ENCODE results near the gene CABP4.
A peak's percentile ranks its signal among the peaks of the same experiment; 100 is the strongest.
"Not testable (repeated sequence)": the region's sequence is repeated elsewhere in the genome, so short reads cannot be mapped to it uniquely, and the experiment has no call there.

The CABP4 gene

GRCh38 chr11:67464411-67465188, 9.4 kb downstream of the CABP4 start:
- peak overlapping the region; percentile 95 for H3K4me3 Mint-ChIP-seq
- peak overlapping the region; percentile 96 for H3K27ac Mint-ChIP-seq
- no peaks in the 10 kb centered on the region for H3K9me3 Mint-ChIP-seq
- peaks cover 9% of the 10 kb centered on the region for H3K27me3 Mint-ChIP-seq
- peaks cover 60% of the 10 kb centered on the region for H3K4me1 Mint-ChIP-seq (ENCODE audit: low read depth)
- intact Hi-C loops (cut with micrococcal nuclease) = loop anchor here (5.0 kb wide), 2 partner anchors 37 to 43 kb away; partner anchors contain the start of genes CDK2AP2, PITPNM1 and RPS6KB2
- peaks cover 34% of the 10 kb centered on the region for H3K36me3 Mint-ChIP-seq (ENCODE audit: low read depth)

- Mint-ChIP-seq H3K27ac (peak overlapping the region; percentile 96), H3K9me3 (no peaks in the 10 kb centered on the region), H3K4me3 (peak overlapping the region; percentile 95), H3K27me3 (peaks cover 9% of the 10 kb centered on the region), H3K36me3 (ENCODE audit: low read depth) (peaks cover 34% of the 10 kb centered on the region), H3K4me1 (ENCODE audit: low read depth) (peaks cover 59% of the 10 kb centered on the region)
- intact Hi-C loops (cut with micrococcal nuclease) = loop anchor here (5.0 kb wide), 2 partner anchors 38 to 42 kb away; partner anchors contain the start of genes CDK2AP2, PITPNM1 and RPS6KB2
Observed at GRCh38 chr11:67465189-67465510, 10.0 kb downstream of the CABP4 start.

- not testable (repeated sequence) for H3K9me3 Mint-ChIP-seq, H3K27me3 Mint-ChIP-seq
- peak overlapping the region; percentile 95 for H3K4me3 Mint-ChIP-seq
- intact Hi-C loops (cut with micrococcal nuclease) = loop anchor here (5.0 kb wide), 2 partner anchors 38 to 42 kb away; partner anchors contain the start of genes CDK2AP2, PITPNM1 and RPS6KB2
- H3K4me1 Mint-ChIP-seq (ENCODE audit: low read depth) = peaks cover 59% of the 10 kb centered on the region
- H3K27ac Mint-ChIP-seq = peak overlapping the region; percentile 96
- peaks cover 34% of the 10 kb centered on the region for H3K36me3 Mint-ChIP-seq (ENCODE audit: low read depth)
Observed at GRCh38 chr11:67465530-67465929, 10.4 kb downstream of the CABP4 start.

GRCh38 chr11:67466367-67466766, 11.2 kb downstream of the CABP4 start:
- no peaks in the 10 kb centered on the region for H3K9me3 Mint-ChIP-seq
- H3K36me3 Mint-ChIP-seq (ENCODE audit: low read depth) = peaks cover 34% of the 10 kb centered on the region
- no peak overlapping the region for H3K4me3 Mint-ChIP-seq
- peaks cover 64% of the 10 kb centered on the region for H3K4me1 Mint-ChIP-seq (ENCODE audit: low read depth)
- peak overlapping the region; percentile 8 for H3K27ac Mint-ChIP-seq
- peaks cover 7% of the 10 kb centered on the region for H3K27me3 Mint-ChIP-seq
- intact Hi-C loops (cut with micrococcal nuclease) = loop anchor here (5.0 kb wide), 2 partner anchors 39 to 41 kb away; partner anchors contain the start of genes CDK2AP2, PITPNM1 and RPS6KB2

GRCh38 chr11:67466962-67467771, 12.0 kb downstream of the CABP4 start:
- Mint-ChIP-seq H3K36me3 (ENCODE audit: low read depth) (peaks cover 34% of the 10 kb centered on the region), H3K27me3 (peaks cover 10% of the 10 kb centered on the region), H3K4me3 (peak overlapping the region; percentile 87), H3K9me3 (no peaks in the 10 kb centered on the region), H3K4me1 (ENCODE audit: low read depth) (peaks cover 69% of the 10 kb centered on the region), H3K27ac (peak overlapping the region; percentile 8)
- intact Hi-C loops (cut with micrococcal nuclease) = loop anchor here (5.0 kb wide), 2 partner anchors 40 kb away; partner anchors contain the start of genes CDK2AP2, PITPNM1 and RPS6KB2

GRCh38 chr11:67468056-67468455, 12.9 kb downstream of the CABP4 start:
- Mint-ChIP-seq H3K27me3 (peaks cover 10% of the 10 kb centered on the region), H3K9me3 (no peaks in the 10 kb centered on the region), H3K36me3 (ENCODE audit: low read depth) (peaks cover 34% of the 10 kb centered on the region), H3K27ac (peak overlapping the region; percentile 82), H3K4me1 (ENCODE audit: low read depth) (peaks cover 69% of the 10 kb centered on the region), H3K4me3 (peak overlapping the region; percentile 87)
- intact Hi-C loops (cut with micrococcal nuclease) = loop anchor here (2.0 to 5.0 kb wide), 6 partner anchors 15 to 77 kb away; partner anchors contain the start of genes AIP, CDK2AP2, CORO1B and PITPNM1

- Mint-ChIP-seq H3K27ac (peak overlapping the region; percentile 82), H3K27me3 (peaks cover 10% of the 10 kb centered on the region), H3K9me3 (no peaks in the 10 kb centered on the region), H3K36me3 (ENCODE audit: low read depth) (peaks cover 34% of the 10 kb centered on the region), H3K4me1 (ENCODE audit: low read depth) (peaks cover 69% of the 10 kb centered on the region), H3K4me3 (peak overlapping the region; percentile 87)
- intact Hi-C loops (cut with micrococcal nuclease) = loop anchor here (2.0 to 5.0 kb wide), 6 partner anchors 14 to 78 kb away; partner anchors contain the start of genes AIP, CDK2AP2, CORO1B and PITPNM1
Observed at GRCh38 chr11:67468456-67468758, 13.3 kb downstream of the CABP4 start.

GRCh38 chr11:67468759-67469507, 13.8 kb downstream of the CABP4 start, which contains the start of gene TMEM134:
TSS of gene TMEM134 (minus strand) at chr11:67469251. CDS start at chr11:67469192, 59 bp downstream.
- peak within 1 kb of the TSS; percentile 87 for H3K4me3 Mint-ChIP-seq
- H3K4me1 Mint-ChIP-seq (ENCODE audit: low read depth) = peaks cover 64% of the 10 kb centered on the region
- intact Hi-C loops (cut with micrococcal nuclease) = loop anchor here (2.0 to 5.0 kb wide), 6 partner anchors 14 to 78 kb away; partner anchors contain the start of genes AIP, CDK2AP2, CORO1B and PITPNM1
- H3K36me3 Mint-ChIP-seq (ENCODE audit: low read depth) = peaks cover 34% of the 10 kb centered on the region
- H3K9me3 Mint-ChIP-seq = no peaks in the 10 kb centered on the region
- H3K27ac Mint-ChIP-seq = peak within 1 kb of the TSS; percentile 82
- peaks cover 10% of the 10 kb centered on the region for H3K27me3 Mint-ChIP-seq

- Mint-ChIP-seq H3K9me3 (no peaks in the 10 kb centered on the region), H3K27me3 (peaks cover 10% of the 10 kb centered on the region), H3K4me3 (peak overlapping the region; percentile 87), H3K36me3 (ENCODE audit: low read depth) (peaks cover 33% of the 10 kb centered on the region), H3K27ac (peak overlapping the region; percentile 82), H3K4me1 (ENCODE audit: low read depth) (peaks cover 59% of the 10 kb centered on the region)
- intact Hi-C loops (cut with micrococcal nuclease) = loop anchor here (2.0 to 5.0 kb wide), 6 partner anchors 13 to 79 kb away; partner anchors contain the start of genes AIP, CDK2AP2, CORO1B and PITPNM1
Observed at GRCh38 chr11:67469508-67469811, 14.3 kb downstream of the CABP4 start.

- Mint-ChIP-seq H3K36me3 (ENCODE audit: low read depth) (peaks cover 23% of the 10 kb centered on the region), H3K9me3 (no peaks in the 10 kb centered on the region), H3K4me3 (no peak overlapping the region), H3K4me1 (ENCODE audit: low read depth) (peaks cover 49% of the 10 kb centered on the region), H3K27ac (peak overlapping the region; percentile 82), H3K27me3 (peaks cover 10% of the 10 kb centered on the region)
- intact Hi-C loops (cut with micrococcal nuclease) = no loop called here
Observed at GRCh38 chr11:67470337-67471002, 15.3 kb downstream of the CABP4 start.

GRCh38 chr11:67472882-67473281, 17.7 kb downstream of the CABP4 start:
- Mint-ChIP-seq H3K27me3 (peaks cover 13% of the 10 kb centered on the region), H3K9me3 (no peaks in the 10 kb centered on the region), H3K4me1 (ENCODE audit: low read depth) (peaks cover 31% of the 10 kb centered on the region), H3K4me3 (no peak overlapping the region), H3K36me3 (ENCODE audit: low read depth) (peaks cover 8% of the 10 kb centered on the region), H3K27ac (no peak overlapping the region)
- intact Hi-C loops (cut with micrococcal nuclease) = no loop called here

GRCh38 chr11:67476692-67477091, 21.5 kb downstream of the CABP4 start:
- H3K4me3 Mint-ChIP-seq; H3K9me3 Mint-ChIP-seq; intact Hi-C loops (cut with micrococcal nuclease); H3K4me1 Mint-ChIP-seq (ENCODE audit: low read depth); H3K27ac Mint-ChIP-seq; H3K36me3 Mint-ChIP-seq (ENCODE audit: low read depth): not testable (repeated sequence)
- H3K27me3 Mint-ChIP-seq = peaks cover 19% of the 10 kb centered on the region

All from dendritic cell treated with granulocyte-macrophage colony-stimulating factor and Interleukin-4, amounts not matched to agents 40 ng/mL and 50 ng/mL, for 4 days (primary cell).